ENCODE results near the gene PPAT. TPM values are rescaled to one million over a fixed set of nuclear protein-coding genes. Genes with fewer than 3 reads are reported as not detected.

Gene PPAT
- total RNA-seq, 1 experiment from 2014 or later: 53.2 TPM

- in situ Hi-C loops (cut with HindIII; ENCODE audit: low sequenced_read_pairs): no loop called here
- DNase-seq (ENCODE audit: low spot score): no peak
These were observed 5.6 kb upstream of the PPAT start for GRCh38 chr4:56440983-56441382.

GRCh38 chr4:56438766-56439165 lies 3.4 kb upstream of the PPAT start:
- in situ Hi-C loops (cut with HindIII; ENCODE audit: low sequenced_read_pairs): no loop called here
- DNase-seq (ENCODE audit: low spot score): no peak

- in situ Hi-C loops (cut with HindIII; ENCODE audit: low sequenced_read_pairs): no loop called here
- DNase-seq (ENCODE audit: low spot score): peak; percentile 61
These were observed 746 bp downstream of the PPAT start for GRCh38 chr4:56434599-56435139.

GRCh38 chr4:56433280-56433679 lies 2.1 kb downstream of the PPAT start:
- DNase-seq (ENCODE audit: low spot score): no peak
- in situ Hi-C loops (cut with HindIII; ENCODE audit: low sequenced_read_pairs): no loop called here

- in situ Hi-C loops (cut with HindIII; ENCODE audit: low sequenced_read_pairs): no loop called here
- no peak for DNase-seq (ENCODE audit: low spot score)
These were observed 5.2 kb downstream of the PPAT start for GRCh38 chr4:56430203-56430602.

- no peak for DNase-seq (ENCODE audit: low spot score)
- in situ Hi-C loops (cut with HindIII; ENCODE audit: low sequenced_read_pairs): no loop called here
These were observed 8.2 kb downstream of the PPAT start for GRCh38 chr4:56427179-56427578.

GRCh38 chr4:56426273-56426672 lies 9.1 kb downstream of the PPAT start:
- no peak for DNase-seq (ENCODE audit: low spot score)
- in situ Hi-C loops (cut with HindIII; ENCODE audit: low sequenced_read_pairs): no loop called here

GRCh38 chr4:56425518-56425917 lies 9.9 kb downstream of the PPAT start:
- in situ Hi-C loops (cut with HindIII; ENCODE audit: low sequenced_read_pairs): no loop called here
- DNase-seq (ENCODE audit: low spot score): no peak

GRCh38 chr4:56424697-56425514 lies 10.5 kb downstream of the PPAT start:
- in situ Hi-C loops (cut with HindIII; ENCODE audit: low sequenced_read_pairs): no loop called here
- DNase-seq (ENCODE audit: low spot score): no peak

- DNase-seq (ENCODE audit: low spot score): no peak
- in situ Hi-C loops (cut with HindIII; ENCODE audit: low sequenced_read_pairs): no loop called here
These were observed 11.2 kb downstream of the PPAT start for GRCh38 chr4:56424176-56424575.

- no peak for DNase-seq (ENCODE audit: low spot score)
- in situ Hi-C loops (cut with HindIII; ENCODE audit: low sequenced_read_pairs): no loop called here
These were observed 18.0 kb downstream of the PPAT start for GRCh38 chr4:56417396-56417795.

GRCh38 chr4:56416349-56416748 lies 19.1 kb downstream of the PPAT start:
- DNase-seq (ENCODE audit: low spot score): no peak
- in situ Hi-C loops (cut with HindIII; ENCODE audit: low sequenced_read_pairs): no loop called here

GRCh38 chr4:56414135-56414670 lies 21.2 kb downstream of the PPAT start:
- in situ Hi-C loops (cut with HindIII; ENCODE audit: low sequenced_read_pairs): no loop called here
- peak; percentile 4 for DNase-seq (ENCODE audit: low spot score)

GRCh38 chr4:56410247-56411062 lies 25.0 kb downstream of the PPAT start:
- in situ Hi-C loops (cut with HindIII; ENCODE audit: low sequenced_read_pairs): no loop called here
- DNase-seq (ENCODE audit: low spot score): peak; percentile 97

- in situ Hi-C loops (cut with HindIII; ENCODE audit: low sequenced_read_pairs): no loop called here
- peak; percentile 12 for DNase-seq (ENCODE audit: low spot score)
These were observed 25.8 kb downstream of the PPAT start for GRCh38 chr4:56409511-56410090.

- DNase-seq (ENCODE audit: low spot score): no peak
- in situ Hi-C loops (cut with HindIII; ENCODE audit: low sequenced_read_pairs): no loop called here
These were observed 26.4 kb downstream of the PPAT start for GRCh38 chr4:56408978-56409377.

- in situ Hi-C loops (cut with HindIII; ENCODE audit: low sequenced_read_pairs): no loop called here
- DNase-seq (ENCODE audit: low spot score): no peak
These were observed 29.3 kb downstream of the PPAT start for GRCh38 chr4:56406151-56406550.

- in situ Hi-C loops (cut with HindIII; ENCODE audit: low sequenced_read_pairs): no loop called here
- no peak for DNase-seq (ENCODE audit: low spot score)
These were observed 30.4 kb downstream of the PPAT start for GRCh38 chr4:56405016-56405415.

- in situ Hi-C loops (cut with HindIII; ENCODE audit: low sequenced_read_pairs): no loop called here
- no peak for DNase-seq (ENCODE audit: low spot score)
These were observed 34.9 kb downstream of the PPAT start for GRCh38 chr4:56400560-56400959.

GRCh38 chr4:56391270-56391669 lies 44.1 kb downstream of the PPAT start:
- no peak for DNase-seq (ENCODE audit: low spot score)
- in situ Hi-C loops (cut with HindIII; ENCODE audit: low sequenced_read_pairs): no loop called here
